OCI-LY7 (cell line): Measurements from ENCODE around the gene GNG12.

ENCODE experiments used
- EZH2phosphoT487 ChIP-seq: fragments of 200-600 bp; sonication (generic); IDR thresholded peaks from 2 replicates; pipeline ENCODE4 v1.6.1; 2018; ENCODE audit warnings: low read depth, borderline replicate concordance, mild to moderate bottlenecking, mixed run types, antibody characterized with exemption, low read length, moderate library complexity, mixed read lengths
- TF ChIP-seq, protein P1 (sequence below): fragments of 200-600 bp; sonication (generic); conservative IDR thresholded peaks from 2 replicates; pipeline ENCODE4 v1.5.1; 2014; ENCODE audit warnings: mild to moderate bottlenecking, antibody characterized with exemption, low read length, moderate library complexity, mixed read lengths

DNA sequence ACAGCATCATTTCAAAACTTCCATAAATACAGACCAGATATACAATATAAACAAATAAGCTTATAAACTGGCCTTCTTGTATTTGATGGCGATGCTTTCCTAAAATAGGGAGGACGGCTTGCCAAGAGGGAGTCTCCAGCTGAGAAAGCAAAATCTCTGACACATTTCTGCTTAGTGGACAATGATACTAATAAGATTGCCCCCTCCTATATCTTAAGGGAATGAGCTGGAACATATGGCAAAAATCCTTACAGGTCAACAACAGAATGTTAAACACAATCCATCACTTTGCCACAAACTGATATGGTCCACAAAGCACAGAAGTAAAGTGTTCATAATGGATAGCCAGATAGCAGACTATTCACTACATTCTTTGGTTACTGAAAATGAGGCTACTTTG lies 155.3 kb downstream of the GNG12 start:
- TF ChIP-seq, protein P1, sequence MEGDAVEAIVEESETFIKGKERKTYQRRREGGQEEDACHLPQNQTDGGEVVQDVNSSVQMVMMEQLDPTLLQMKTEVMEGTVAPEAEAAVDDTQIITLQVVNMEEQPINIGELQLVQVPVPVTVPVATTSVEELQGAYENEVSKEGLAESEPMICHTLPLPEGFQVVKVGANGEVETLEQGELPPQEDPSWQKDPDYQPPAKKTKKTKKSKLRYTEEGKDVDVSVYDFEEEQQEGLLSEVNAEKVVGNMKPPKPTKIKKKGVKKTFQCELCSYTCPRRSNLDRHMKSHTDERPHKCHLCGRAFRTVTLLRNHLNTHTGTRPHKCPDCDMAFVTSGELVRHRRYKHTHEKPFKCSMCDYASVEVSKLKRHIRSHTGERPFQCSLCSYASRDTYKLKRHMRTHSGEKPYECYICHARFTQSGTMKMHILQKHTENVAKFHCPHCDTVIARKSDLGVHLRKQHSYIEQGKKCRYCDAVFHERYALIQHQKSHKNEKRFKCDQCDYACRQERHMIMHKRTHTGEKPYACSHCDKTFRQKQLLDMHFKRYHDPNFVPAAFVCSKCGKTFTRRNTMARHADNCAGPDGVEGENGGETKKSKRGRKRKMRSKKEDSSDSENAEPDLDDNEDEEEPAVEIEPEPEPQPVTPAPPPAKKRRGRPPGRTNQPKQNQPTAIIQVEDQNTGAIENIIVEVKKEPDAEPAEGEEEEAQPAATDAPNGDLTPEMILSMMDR: no peak
- TF ChIP-seq EZH2phosphoT487: no peak
